Cardiac septum (tissue), 1 donor: ENCODE data around the gene HP. TPM values are rescaled to one million over a fixed set of nuclear protein-coding genes. Genes with fewer than 3 reads are reported as not detected.

Source experiments
- total RNA-seq: library from RNA; stranded (reverse); fragmentation: NEBNext Ultra II Directional; extraction: Animal tissue kit (Norgen Biotek cat#: 25700); gene quantifications from one replicate; pipeline ENCODE4 v1.2.1, GENCODE V29; 2021
- donor health status: DM: no; HTN: no; CAD: no.

The HP gene
- total RNA-seq, 1 donor from 2014 or later: 8.3 TPM

Other genes with a start within 250 kb of the HP start
- 39.2 TPM for gene AP1G1, start 245.7 kb upstream of the HP start, total RNA-seq
- 22.9 TPM for gene ATXN1L, start 208.5 kb upstream of the HP start, total RNA-seq
- gene ZNF821, start 170.3 kb upstream of the HP start, total RNA-seq: 7.2 TPM
- gene IST1, start 159.0 kb upstream of the HP start, total RNA-seq: 111 TPM
- gene PKD1L3, start 54.1 kb upstream of the HP start, total RNA-seq: not detected
- gene DHODH, start 45.8 kb upstream of the HP start, total RNA-seq: 7.3 TPM
- gene HPR, start 8.7 kb downstream of the HP start, total RNA-seq: 37.3 TPM
- gene TXNL4B, start 39.1 kb downstream of the HP start, total RNA-seq: 5.8 TPM
- 41.2 TPM for gene DHX38, start 39.3 kb downstream of the HP start, total RNA-seq
- gene PMFBP1, start 117.7 kb downstream of the HP start, total RNA-seq: 0.08 TPM